ENCODE data around the gene CADPS2. TPM values are rescaled to one million over a fixed set of nuclear protein-coding genes. Genes with fewer than 3 reads are reported as not detected.

Gene CADPS2
- total RNA-seq, 5 donors from 2014 or later (not counting 1 experiment from before 2014, with no cell fraction given) = 0.15 to 0.28 (median 0.16) TPM; not detected in 2

GRCh38 chr7:122864838-122865237 is 21.4 kb downstream of the CADPS2 start:
- Mint-ChIP-seq H3K4me3 (no peak overlapping the region), H3K9me3 (peaks cover 17 to 31% (median 30%) of the 10 kb centered on the region in 3 donors), H3K27ac (no peak overlapping the region), H3K36me3 (no peaks in the 10 kb centered on the region), H3K4me1 (no peaks in the 10 kb centered on the region), H3K27me3 (no peaks in the 10 kb centered on the region)
- H3K4me1 ChIP-seq (ENCODE audit: control insufficient read depth in 1 of 2, extremely low read depth in 1 of 2, insufficient read depth in 2 of 2, low read length in 2 of 2) = no peaks in the 10 kb centered on the region
- no peak for DNase-seq
- H3K36me3 ChIP-seq (ENCODE audit: control insufficient read depth in 2 of 2, extremely low read depth in 1 of 2, insufficient read depth in 1 of 2, low read length in 1 of 2) = no peaks in the 10 kb centered on the region
- no peak overlapping the region for H3K27ac ChIP-seq (ENCODE audit: low read length)
- no peaks in the 10 kb centered on the region for H3K9me3 ChIP-seq
- no peak overlapping the region for H3K4me3 ChIP-seq (ENCODE audit: control insufficient read depth in 1 of 2, extremely low read depth in 1 of 2, low read length in 1 of 2)
- no CpG with 5 or more reads among the region's 3 CpGs for WGBS (ENCODE audit: insufficient coverage)
- no peaks in the 10 kb centered on the region for H3K27me3 ChIP-seq (replicated peaks in 1 of 2; ENCODE audit: control insufficient read depth in 2 of 2, extremely low read depth in 1 of 2, insufficient read depth in 2 of 2, low read length in 1 of 2)
- no peak for ATAC-seq (replicated peaks in 1 of 4)
- POLR2A ChIA-PET = no interaction called here
- CTCF ChIA-PET = no interaction called here

- H3K36me3 Mint-ChIP-seq = no peaks in the 10 kb centered on the region
- H3K27me3 Mint-ChIP-seq = no peaks in the 10 kb centered on the region
- no peak for ATAC-seq (replicated peaks in 1 of 4)
- Histone ChIP-seq H3K27ac (ENCODE audit: low read length) (no peak overlapping the region), H3K4me1 (ENCODE audit: control insufficient read depth in 1 of 2, extremely low read depth in 1 of 2, insufficient read depth in 2 of 2, low read length in 2 of 2) (no peaks in the 10 kb centered on the region), H3K9me3 (no peaks in the 10 kb centered on the region), H3K36me3 (ENCODE audit: control insufficient read depth in 2 of 2, extremely low read depth in 1 of 2, insufficient read depth in 1 of 2, low read length in 1 of 2) (no peaks in the 10 kb centered on the region), H3K4me3 (ENCODE audit: control insufficient read depth in 1 of 2, extremely low read depth in 1 of 2, low read length in 1 of 2) (no peak overlapping the region), H3K27me3 (replicated peaks in 1 of 2; ENCODE audit: control insufficient read depth in 2 of 2, extremely low read depth in 1 of 2, insufficient read depth in 2 of 2, low read length in 1 of 2) (no peaks in the 10 kb centered on the region)
- H3K4me1 Mint-ChIP-seq = no peaks in the 10 kb centered on the region
- ChIA-PET POLR2A (no interaction called here), CTCF (no interaction called here)
- H3K27ac Mint-ChIP-seq = no peak overlapping the region
- H3K9me3 Mint-ChIP-seq = peaks cover 17 to 25% (median 23%) of the 10 kb centered on the region in 3 donors
- WGBS (ENCODE audit: insufficient coverage) = no CpG with 5 or more reads among the region's 2 CpGs
- no peak for DNase-seq
- H3K4me3 Mint-ChIP-seq = no peak overlapping the region
Measured at GRCh38 chr7:122864016-122864415, 22.2 kb downstream of the CADPS2 start.

- DNase-seq = no peak
- no peak overlapping the region for H3K4me3 ChIP-seq (ENCODE audit: control insufficient read depth in 1 of 2, extremely low read depth in 1 of 2, low read length in 1 of 2)
- no CpG with 5 or more reads among the region's 3 CpGs for WGBS (ENCODE audit: insufficient coverage)
Measured at GRCh38 chr7:122858320-122858719, 27.9 kb downstream of the CADPS2 start.

GRCh38 chr7:122850528-122850927 is 35.7 kb downstream of the CADPS2 start:
- CTCF ChIA-PET = no interaction called here

More at GRCh38 chr7:122858320-122858719, 27.9 kb downstream of the CADPS2 start:
- Histone ChIP-seq H3K4me1 (ENCODE audit: control insufficient read depth in 1 of 2, extremely low read depth in 1 of 2, insufficient read depth in 2 of 2, low read length in 2 of 2) (no peaks in the 10 kb centered on the region), H3K27me3 (replicated peaks in 1 of 2; ENCODE audit: control insufficient read depth in 2 of 2, extremely low read depth in 1 of 2, insufficient read depth in 2 of 2, low read length in 1 of 2) (no peaks in the 10 kb centered on the region), H3K9me3 (no peaks in the 10 kb centered on the region), H3K36me3 (ENCODE audit: control insufficient read depth in 2 of 2, extremely low read depth in 1 of 2, insufficient read depth in 1 of 2, low read length in 1 of 2) (no peaks in the 10 kb centered on the region), H3K27ac (ENCODE audit: low read length) (no peak overlapping the region)
- Mint-ChIP-seq H3K36me3 (no peaks in the 10 kb centered on the region), H3K4me3 (no peak overlapping the region), H3K27ac (no peak overlapping the region), H3K4me1 (no peaks in the 10 kb centered on the region), H3K9me3 (peaks cover 2 to 14% (median 9%) of the 10 kb centered on the region in 3 donors), H3K27me3 (no peaks in the 10 kb centered on the region)
- no peak for ATAC-seq (replicated peaks in 1 of 4)
- POLR2A ChIA-PET = no interaction called here
- CTCF ChIA-PET = interaction anchor here in 1 of 2 donors (0.6 kb wide), 1 partner anchor 641 kb away, joined by 4 read pairs; no protein-coding TSS in a partner anchor

GRCh38 chr7:122849957-122850328 is 36.3 kb downstream of the CADPS2 start:
- Histone ChIP-seq H3K9me3 (no peaks in the 10 kb centered on the region), H3K36me3 (ENCODE audit: control insufficient read depth in 2 of 2, extremely low read depth in 1 of 2, insufficient read depth in 1 of 2, low read length in 1 of 2) (no peaks in the 10 kb centered on the region), H3K4me3 (ENCODE audit: control insufficient read depth in 1 of 2, extremely low read depth in 1 of 2, low read length in 1 of 2) (no peak overlapping the region), H3K27ac (ENCODE audit: low read length) (no peak overlapping the region), H3K27me3 (replicated peaks in 1 of 2; ENCODE audit: control insufficient read depth in 2 of 2, extremely low read depth in 1 of 2, insufficient read depth in 2 of 2, low read length in 1 of 2) (no peaks in the 10 kb centered on the region), H3K4me1 (ENCODE audit: control insufficient read depth in 1 of 2, extremely low read depth in 1 of 2, insufficient read depth in 2 of 2, low read length in 2 of 2) (no peaks in the 10 kb centered on the region)
- H3K36me3 Mint-ChIP-seq = no peaks in the 10 kb centered on the region
- H3K27ac Mint-ChIP-seq = no peak overlapping the region
- peaks cover 6 to 21% (median 18%) of the 10 kb centered on the region in 3 donors for H3K9me3 Mint-ChIP-seq
- H3K27me3 Mint-ChIP-seq = no peaks in the 10 kb centered on the region
- H3K4me1 Mint-ChIP-seq = no peaks in the 10 kb centered on the region
- DNase-seq (no peak), ATAC-seq (replicated peaks in 1 of 4) (no peak)
- H3K4me3 Mint-ChIP-seq = no peak overlapping the region
- POLR2A ChIA-PET = no interaction called here
- 60% methylated on average over 3 of the region's 3 CpGs for WGBS (ENCODE audit: insufficient coverage)
- CTCF ChIA-PET = no interaction called here

More at GRCh38 chr7:122850528-122850927, 35.7 kb downstream of the CADPS2 start:
- Mint-ChIP-seq H3K4me3 (no peak overlapping the region), H3K4me1 (no peaks in the 10 kb centered on the region), H3K27ac (no peak overlapping the region), H3K27me3 (no peaks in the 10 kb centered on the region), H3K9me3 (peaks cover 6 to 19% (median 18%) of the 10 kb centered on the region in 3 donors), H3K36me3 (no peaks in the 10 kb centered on the region)
- no peaks in the 10 kb centered on the region for H3K27me3 ChIP-seq (replicated peaks in 1 of 2; ENCODE audit: control insufficient read depth in 2 of 2, extremely low read depth in 1 of 2, insufficient read depth in 2 of 2, low read length in 1 of 2)
- no peaks in the 10 kb centered on the region for H3K9me3 ChIP-seq
- H3K4me3 ChIP-seq (ENCODE audit: control insufficient read depth in 1 of 2, extremely low read depth in 1 of 2, low read length in 1 of 2) = no peak overlapping the region
- H3K36me3 ChIP-seq (ENCODE audit: control insufficient read depth in 2 of 2, extremely low read depth in 1 of 2, insufficient read depth in 1 of 2, low read length in 1 of 2) = no peaks in the 10 kb centered on the region
- DNase-seq = no peak
- no peak for ATAC-seq (replicated peaks in 1 of 4)
- H3K27ac ChIP-seq (ENCODE audit: low read length) = no peak overlapping the region
- POLR2A ChIA-PET = no interaction called here
- H3K4me1 ChIP-seq (ENCODE audit: control insufficient read depth in 1 of 2, extremely low read depth in 1 of 2, insufficient read depth in 2 of 2, low read length in 2 of 2) = no peaks in the 10 kb centered on the region

- ChIA-PET POLR2A (no interaction called here), CTCF (no interaction called here)
- H3K4me3 Mint-ChIP-seq = no peak overlapping the region
- DNase-seq (no peak), ATAC-seq (replicated peaks in 1 of 4) (no peak)
- H3K9me3 Mint-ChIP-seq = peaks cover 6 to 21% (median 18%) of the 10 kb centered on the region in 3 donors
- Histone ChIP-seq H3K27ac (ENCODE audit: low read length) (no peak overlapping the region), H3K36me3 (ENCODE audit: control insufficient read depth in 2 of 2, extremely low read depth in 1 of 2, insufficient read depth in 1 of 2, low read length in 1 of 2) (no peaks in the 10 kb centered on the region), H3K9me3 (no peaks in the 10 kb centered on the region), H3K4me3 (ENCODE audit: control insufficient read depth in 1 of 2, extremely low read depth in 1 of 2, low read length in 1 of 2) (no peak overlapping the region), H3K4me1 (ENCODE audit: control insufficient read depth in 1 of 2, extremely low read depth in 1 of 2, insufficient read depth in 2 of 2, low read length in 2 of 2) (no peaks in the 10 kb centered on the region), H3K27me3 (replicated peaks in 1 of 2; ENCODE audit: control insufficient read depth in 2 of 2, extremely low read depth in 1 of 2, insufficient read depth in 2 of 2, low read length in 1 of 2) (no peaks in the 10 kb centered on the region)
- no peaks in the 10 kb centered on the region for H3K27me3 Mint-ChIP-seq
- no peaks in the 10 kb centered on the region for H3K4me1 Mint-ChIP-seq
- no peak overlapping the region for H3K27ac Mint-ChIP-seq
- WGBS (ENCODE audit: insufficient coverage) = 33% methylated on average over 1 of the region's 4 CpGs
- H3K36me3 Mint-ChIP-seq = no peaks in the 10 kb centered on the region
Measured at GRCh38 chr7:122849322-122849956, 36.8 kb downstream of the CADPS2 start.

Data from T-cell (primary cell).